ENCODE results near the gene FREY1.

Gene FREY1

GRCh38 chr11:45913942-45914635 lies 7.0 kb upstream of the FREY1 start (continued):
- TF ChIP-seq GFI1B (tag by site-specific recombination; IDR thresholded peaks at IDR 0.05) (no peak), ZNF292 (tag by site-specific recombination; IDR thresholded peaks at IDR 0.05; ENCODE audit: borderline replicate concordance, low read depth) (no peak), ZNF23 (tag by site-specific recombination; IDR thresholded peaks at IDR 0.05; ENCODE audit: borderline replicate concordance) (no peak)

GRCh38 chr11:45913514-45913913 lies 6.4 kb upstream of the FREY1 start:
- Histone ChIP-seq H3K4me1 (ENCODE audit: control insufficient read depth, insufficient read depth, low read length) (no peaks in the 10 kb centered on the region; the same call in 1 of the 2 replicates), H3K9me3 (ENCODE audit: control insufficient read depth, insufficient read depth, low read depth, low read length) (no peaks in the 10 kb centered on the region), H3K4me3 (ENCODE audit: low read depth, low read length) (no peak overlapping the region), H3K36me3 (ENCODE audit: control insufficient read depth in 2 of 2, insufficient read depth in 1 of 2, low read length in 2 of 2) (peaks cover 0 to 62% of the 10 kb centered on the region in 2 experiments; a peak in 2 of 3 replicates), H3K27ac (ENCODE audit: extremely low read depth, low read depth, low read length) (no peak overlapping the region)
- no peak for TF ChIP-seq ZNF37A (tag by site-specific recombination; IDR thresholded peaks at IDR 0.05)
- no peak for TF ChIP-seq ZNF404 (tag by site-specific recombination; IDR thresholded peaks at IDR 0.05)
- TF ChIP-seq ZSCAN18 (tag by site-specific recombination; IDR thresholded peaks at IDR 0.05), result no peak
- no peak for TF ChIP-seq ZNF174 (tag by site-specific recombination; IDR thresholded peaks at IDR 0.05)
- ChIA-PET POLR2A (interaction anchor here (1.6 kb wide), 1 partner anchor 12 kb away, joined by 6 read pairs; no protein-coding TSS in a partner anchor), CTCF (interaction anchor here (0.8 to 1.3 kb wide), 2 partner anchors 40 to 93 kb away, joined by 3 to 5 read pairs; no protein-coding TSS in a partner anchor)

GRCh38 chr11:45910623-45911022 lies 3.6 kb upstream of the FREY1 start:
- Histone ChIP-seq H3K4me1 (ENCODE audit: control insufficient read depth, insufficient read depth, low read length) (no peaks in the 10 kb centered on the region), H3K27ac (ENCODE audit: extremely low read depth, low read depth, low read length) (no peak overlapping the region), H3K4me3 (ENCODE audit: low read depth, low read length) (no peak overlapping the region), H3K9me3 (ENCODE audit: control insufficient read depth, insufficient read depth, low read depth, low read length) (no peaks in the 10 kb centered on the region), H3K36me3 (ENCODE audit: control insufficient read depth in 2 of 2, insufficient read depth in 1 of 2, low read length in 2 of 2) (peaks cover 0 to 54% of the 10 kb centered on the region in 2 experiments; a peak in 2 of 3 replicates)
- POLR2A ChIA-PET, result no interaction called here
- CTCF ChIA-PET, result no interaction called here
- TF ChIP-seq ZFP69B (tag by site-specific recombination; IDR thresholded peaks at IDR 0.05) (no peak), KLF17 (tag by site-specific recombination; IDR thresholded peaks at IDR 0.05) (no peak), ZNF350 (tag by site-specific recombination; IDR thresholded peaks at IDR 0.05) (no peak), ZNF274 (IDR thresholded peaks at IDR 0.05; ENCODE audit: low read length) (no peak), ZNF274 (tag by site-specific recombination; IDR thresholded peaks at IDR 0.05; ENCODE audit: borderline replicate concordance) (no peak), ZNF571 (tag by site-specific recombination; IDR thresholded peaks at IDR 0.05) (no peak), ZNF830 (tag by site-specific recombination; IDR thresholded peaks at IDR 0.05; ENCODE audit: low read depth) (no peak)

- POLR2A ChIA-PET, result interaction anchor here (1.1 to 1.2 kb wide), 2 partner anchors 8 to 10 kb away, joined by 3 to 6 read pairs; partner anchors contain the start of gene PEX16
Observed at GRCh38 chr11:45909594-45910475, 2.8 kb upstream of the FREY1 start.

More at GRCh38 chr11:45909594-45910475, 2.8 kb upstream of the FREY1 start:
- CTCF ChIA-PET, result interaction anchor here (1.3 kb wide), 1 partner anchor 37 kb away, joined by 5 read pairs; no protein-coding TSS in a partner anchor
- H3K27ac ChIP-seq (ENCODE audit: extremely low read depth, low read depth, low read length), result no peak overlapping the region
- no peaks in the 10 kb centered on the region for H3K4me1 ChIP-seq (ENCODE audit: control insufficient read depth, insufficient read depth, low read length)
- H3K36me3 ChIP-seq (ENCODE audit: control insufficient read depth in 2 of 2, insufficient read depth in 1 of 2, low read length in 2 of 2), result peaks cover 0 to 49% of the 10 kb centered on the region in 2 experiments; a peak in 2 of 3 replicates
- H3K4me3 ChIP-seq (ENCODE audit: low read depth, low read length), result no peak overlapping the region
- H3K9me3 ChIP-seq (ENCODE audit: control insufficient read depth, insufficient read depth, low read depth, low read length), result no peaks in the 10 kb centered on the region
- TF ChIP-seq SALL2 (tag by site-specific recombination; IDR thresholded peaks at IDR 0.05; ENCODE audit: borderline replicate concordance) (no peak), ZNF214 (tag by site-specific recombination; IDR thresholded peaks at IDR 0.05; ENCODE audit: borderline replicate concordance) (no peak), ZNF670 (tag by site-specific recombination; IDR thresholded peaks at IDR 0.05; ENCODE audit: low read depth) (no peak), ZNF514 (tag by site-specific recombination; IDR thresholded peaks at IDR 0.05) (no peak), ZBTB7A (tag by site-specific recombination; IDR thresholded peaks at IDR 0.05; ENCODE audit: low read depth) (no peak), ZNF677 (tag by site-specific recombination; IDR thresholded peaks at IDR 0.05) (no peak)

Data from HEK293 (cell line).